Astrocyte (in vitro differentiated cells and primary cell): ENCODE data around the gene EML1.

Source experiments
- CTCF ChIP-seq: IDR thresholded peaks from 2 replicates; pipeline ENCODE4 v1.5.1; 2011; ENCODE audit warnings: low read depth, mild to moderate bottlenecking, inconsistent platforms, low read length, moderate library complexity; ENCODE audit not compliant: insufficient read depth
- EZH2 ChIP-seq: IDR thresholded peaks from 2 replicates; pipeline ENCODE4 v1.6.1; 2012; ENCODE audit warnings: mild to moderate bottlenecking, low read length, inconsistent platforms; ENCODE audit not compliant: insufficient read depth

GRCh38 chr14:99749142-99749541 is 44.1 kb upstream of the EML1 start:
- peak; percentile 28 for TF ChIP-seq CTCF
- TF ChIP-seq EZH2: no peak
